H9 (cell line): ENCODE measurements around the gene NRXN3. TPM values are rescaled to one million over a fixed set of nuclear protein-coding genes. Genes with fewer than 3 reads are reported as not detected.

Source experiments
- DNase-seq: peaks from one replicate; pipeline ENCODE4 v3.0.0-alpha.2; 2017
- H2AFZ ChIP-seq: one replicate; pipeline ENCODE4 v1.6.1; 2013; ENCODE audit warnings: mild to moderate bottlenecking, low read length, control low read depth, moderate library complexity
- H2AK5ac ChIP-seq: 2 replicates; pipeline ENCODE4 v1.6.1; 2013; ENCODE audit warnings: low read length, control low read depth, mixed read lengths; ENCODE audit not compliant: insufficient read length
- H2BK120ac ChIP-seq: one replicate; pipeline ENCODE4 v1.6.1; 2013; ENCODE audit warnings: low read depth, mild to moderate bottlenecking, low read length, control low read depth, inconsistent platforms; ENCODE audit not compliant: poor library complexity, severe bottlenecking
- H2BK12ac ChIP-seq: 2 replicates; pipeline ENCODE4 v1.6.1; 2013; ENCODE audit warnings: low read length, control low read depth, mixed read lengths, low read depth; ENCODE audit not compliant: insufficient read length
- H2BK15ac ChIP-seq: 2 replicates; pipeline ENCODE4 v1.6.1; 2013; ENCODE audit warnings: low read depth, low read length, control low read depth
- H2BK20ac ChIP-seq: one replicate; pipeline ENCODE4 v1.6.1; 2013; ENCODE audit warnings: low read depth, mild to moderate bottlenecking, low read length, control low read depth, inconsistent platforms; ENCODE audit not compliant: poor library complexity, severe bottlenecking
- H2BK5ac ChIP-seq: 2 replicates; pipeline ENCODE4 v1.6.1; 2013; ENCODE audit warnings: low read length, control low read depth, mixed read lengths; ENCODE audit not compliant: insufficient read length
- H3K14ac ChIP-seq: 2 replicates; pipeline ENCODE4 v1.6.1; 2013; ENCODE audit warnings: low read length, control low read depth; ENCODE audit not compliant: insufficient read depth
- H3K18ac ChIP-seq: 2 replicates; pipeline ENCODE4 v1.6.1; 2013; ENCODE audit warnings: low read depth, mild to moderate bottlenecking, mixed read lengths, low read length, control low read depth; ENCODE audit not compliant: insufficient read length
- H3K23ac ChIP-seq: 2 replicates; pipeline ENCODE4 v1.6.1; 2013; ENCODE audit warnings: low read length, control low read depth, mixed read lengths, low read depth; ENCODE audit not compliant: insufficient read length
- H3K23me2 ChIP-seq: 2 replicates; pipeline ENCODE4 v1.6.1; 2013; ENCODE audit warnings: low read depth, mild to moderate bottlenecking, mixed read lengths, low read length, control low read depth; ENCODE audit not compliant: insufficient read length, poor library complexity, severe bottlenecking
- H3K27ac ChIP-seq: 2 replicates; pipeline ENCODE4 v1.5.1; 2013; ENCODE audit warnings: low read length, control low read depth, mixed read lengths, low read depth; ENCODE audit not compliant: insufficient read length
- H3K27me3 ChIP-seq: 2 replicates; pipeline ENCODE4 v1.6.1; 2013; ENCODE audit warnings: low read length, control low read depth, inconsistent platforms; ENCODE audit not compliant: insufficient read depth
- H3K4ac ChIP-seq: 2 replicates; pipeline ENCODE4 v1.6.1; 2013; ENCODE audit warnings: low read depth, mild to moderate bottlenecking, control low read depth, inconsistent platforms, low read length, moderate library complexity
- H3K4me1 ChIP-seq: 2 replicates; pipeline ENCODE4 v1.6.1; 2013; ENCODE audit warnings: low read length, control low read depth, inconsistent platforms; ENCODE audit not compliant: insufficient read depth
- H3K4me2 ChIP-seq: 2 replicates; pipeline ENCODE4 v1.6.1; 2013; ENCODE audit warnings: low read length, control low read depth, mixed read lengths; ENCODE audit not compliant: insufficient read length, insufficient read depth
- H3K56ac ChIP-seq: 2 replicates; pipeline ENCODE4 v1.6.1; 2013; ENCODE audit warnings: low read depth, mild to moderate bottlenecking, mixed read lengths, low read length, control low read depth; ENCODE audit not compliant: insufficient read length
- H3K79me1 ChIP-seq: 2 replicates; pipeline ENCODE4 v1.6.1; 2013; ENCODE audit warnings: low read depth, mild to moderate bottlenecking, moderate library complexity, low read length, control low read depth, inconsistent platforms; ENCODE audit not compliant: insufficient read depth, poor library complexity, severe bottlenecking
- H3K79me2 ChIP-seq: 2 replicates; pipeline ENCODE4 v1.6.1; 2013; ENCODE audit warnings: low read length, control low read depth, inconsistent platforms; ENCODE audit not compliant: insufficient read depth
- H3K9ac ChIP-seq: 2 replicates; pipeline ENCODE4 v1.6.1; 2013; ENCODE audit warnings: low read length, control low read depth, mixed read lengths; ENCODE audit not compliant: insufficient read length; ENCODE audit errors: extremely low read depth
- H3K9me3 ChIP-seq: one replicate; pipeline ENCODE4 v1.6.1; 2013; ENCODE audit warnings: low read depth, low read length, inconsistent platforms; ENCODE audit not compliant: control insufficient read depth
- H3T11ph ChIP-seq: one replicate; pipeline ENCODE4 v1.6.1; 2013; ENCODE audit warnings: mild to moderate bottlenecking, low read length, control low read depth, inconsistent platforms
- H4K20me1 ChIP-seq: one replicate; pipeline ENCODE4 v1.6.1; 2013; ENCODE audit not compliant: control insufficient read depth, insufficient read length, insufficient read depth
- H4K5ac ChIP-seq: 2 replicates; pipeline ENCODE4 v1.6.1; 2013; ENCODE audit warnings: low read depth, mild to moderate bottlenecking, mixed read lengths, low read length, control low read depth; ENCODE audit not compliant: insufficient read length
- H4K8ac ChIP-seq: replicated peaks from 2 replicates; pipeline ENCODE4 v1.6.1; 2013; ENCODE audit warnings: low read length, control low read depth, mixed read lengths, low read depth; ENCODE audit not compliant: insufficient read length
- H4K91ac ChIP-seq: 2 replicates; pipeline ENCODE4 v1.6.1; 2013; ENCODE audit warnings: low read depth, mild to moderate bottlenecking, moderate library complexity, mixed read lengths, low read length, control low read depth; ENCODE audit not compliant: insufficient read length
- H3K27ac Mint-ChIP-seq, 3 experiments: 2 replicates in 2 of 3; 3 replicates in 1 of 3; pipeline ENCODE4 v1.8.0; 2020 to 2021; ENCODE audit warnings: mixed read lengths in 3 of 3, mild to moderate bottlenecking in 1 of 3, moderate library complexity in 1 of 3
- H3K27me3 Mint-ChIP-seq: 2 replicates; pipeline ENCODE4 v1.8.0; 2021; ENCODE audit warnings: low read depth, mild to moderate bottlenecking, moderate library complexity, mixed read lengths
- H3K36me3 Mint-ChIP-seq, 3 experiments: 2 replicates in 2 of 3; 3 replicates in 1 of 3; pipeline ENCODE4 v1.8.0; 2020 to 2021; ENCODE audit warnings: low read depth in 3 of 3, mixed read lengths in 3 of 3; ENCODE audit not compliant: insufficient read depth in 1 of 3
- H3K4me1 Mint-ChIP-seq, 2 experiments: 2 replicates each; pipeline ENCODE4 v1.8.0; 2020; ENCODE audit warnings: mixed read lengths in 2 of 2
- H3K4me3 Mint-ChIP-seq, 2 experiments: 2 replicates in 1 of 2; 3 replicates in 1 of 2; pipeline ENCODE4 v1.8.0; 2020 to 2021; ENCODE audit warnings: mild to moderate bottlenecking in 2 of 2, mixed read lengths in 2 of 2, moderate library complexity in 1 of 2
- H3K9me3 Mint-ChIP-seq, 2 experiments: 2 replicates in 1 of 2; 3 replicates in 1 of 2; pipeline ENCODE4 v1.8.0; 2020; ENCODE audit warnings: mild to moderate bottlenecking in 2 of 2, mixed read lengths in 2 of 2, moderate library complexity in 1 of 2
- CTCF ChIP-seq: fragments of 200-600 bp; sonication (generic); conservative IDR thresholded peaks from 3 replicates; pipeline ENCODE4 v1.8.0; 2021; ENCODE audit warnings: antibody characterized with exemption, mild to moderate bottlenecking
- total RNA-seq: library from RNA; stranded (reverse); gene quantifications from 2 replicates; pipeline ENCODE4 v1.2.1, GENCODE V29; 2021

The NRXN3 gene
- total RNA-seq, 1 experiment from 2014 or later, result 1.8 TPM

GRCh38 chr14:79242666-79243065 lies 1072.5 kb downstream of the NRXN3 start:
- Histone ChIP-seq H2AK5ac (no peak overlapping the region), H3K79me2 (no peaks in the 10 kb centered on the region), H3K27me3 (no peaks in the 10 kb centered on the region), H3K14ac (no peak overlapping the region), H3K9me3 (no peaks in the 10 kb centered on the region), H4K8ac (no peak overlapping the region), H2BK5ac (no peak overlapping the region), H3K4me1 (no peaks in the 10 kb centered on the region), H3K23me2 (no peaks in the 10 kb centered on the region), H4K5ac (no peak overlapping the region), H2BK120ac (no peak overlapping the region), H3T11ph (no peak overlapping the region), H2BK12ac (no peak overlapping the region), H3K27ac (no peak overlapping the region), H3K79me1 (no peaks in the 10 kb centered on the region), H3K4ac (no peak overlapping the region), H3K9ac (no peak overlapping the region), H4K91ac (no peak overlapping the region), H3K56ac (no peak overlapping the region), H2AFZ (no peak overlapping the region), H3K18ac (no peak overlapping the region), H2BK20ac (no peak overlapping the region), H3K23ac (no peak overlapping the region), H3K4me2 (no peak overlapping the region), H2BK15ac (no peak overlapping the region), H4K20me1 (no peaks in the 10 kb centered on the region)
- no peak for DNase-seq
- TF ChIP-seq CTCF, result no peak
- H3K27me3 Mint-ChIP-seq, result no peaks in the 10 kb centered on the region
- peaks cover 0 to 4% (median 0%) of the 10 kb centered on the region in 3 experiments; a peak in 1 of 7 replicates for H3K36me3 Mint-ChIP-seq
- no peak overlapping the region for H3K4me3 Mint-ChIP-seq
- H3K27ac Mint-ChIP-seq, result no peak overlapping the region
- H3K4me1 Mint-ChIP-seq, result no peaks in the 10 kb centered on the region
- peaks cover 3 to 4% of the 10 kb centered on the region in 2 experiments; a peak in 2 of 5 replicates for H3K9me3 Mint-ChIP-seq
